ENCODE data around the gene ANKHD1.
A peak's percentile ranks its signal among the peaks of the same experiment; 100 is the strongest.

ANKHD1 gene

DNA sequence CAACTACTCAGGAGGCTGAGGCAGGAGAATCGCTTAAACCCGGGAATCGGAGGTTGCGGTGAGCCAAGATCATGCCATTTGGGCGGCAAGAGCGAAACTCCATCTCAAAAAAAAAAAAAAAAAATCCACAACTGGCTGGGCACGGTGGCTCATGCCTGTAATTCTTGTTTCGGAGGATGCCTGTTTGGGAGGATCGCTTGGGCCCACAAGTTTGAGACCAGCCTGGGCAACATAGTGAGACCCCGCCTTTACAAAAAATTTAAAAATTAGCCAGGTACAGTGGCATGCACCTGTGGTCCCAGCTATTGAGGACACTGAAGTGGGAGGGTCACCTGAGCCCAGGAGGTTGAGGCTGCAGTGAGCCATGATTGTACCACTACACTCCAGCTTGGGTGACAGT is 144.0 kb downstream of the ANKHD1 start:
- no peak for DNase-seq

DNA sequence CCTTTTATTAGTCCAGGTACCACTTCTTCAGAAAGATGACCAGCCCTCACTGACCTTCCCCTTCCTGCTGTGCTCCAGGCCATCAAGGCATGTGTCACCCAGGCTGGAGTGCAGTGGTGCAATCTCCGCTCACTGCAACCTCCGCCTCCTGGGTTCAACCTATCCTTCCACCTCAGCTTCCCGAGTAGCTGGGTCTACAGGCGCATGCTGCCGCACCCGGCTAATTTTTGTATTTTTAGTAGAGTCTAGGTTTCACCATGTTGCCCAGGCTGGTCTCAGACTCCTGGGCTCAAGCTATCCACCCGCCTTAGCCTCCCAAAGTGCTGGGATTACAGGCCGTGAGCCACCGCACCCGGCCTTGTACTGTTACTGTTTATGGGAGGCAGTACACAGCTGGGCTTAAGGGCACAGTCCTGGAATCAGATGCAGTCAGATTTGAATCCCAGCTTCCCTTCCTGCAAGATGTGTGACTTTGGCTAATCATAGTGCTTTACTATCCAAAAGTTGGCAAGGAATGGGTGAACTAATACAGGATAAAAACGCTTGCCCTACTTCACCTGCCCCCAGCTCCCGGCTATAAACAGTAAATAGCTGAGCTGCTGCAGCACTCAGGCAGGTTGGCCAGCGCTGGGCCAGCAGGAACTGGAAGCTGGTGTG is 145.3 kb downstream of the ANKHD1 start:
- DNase-seq, result no peak

DNA sequence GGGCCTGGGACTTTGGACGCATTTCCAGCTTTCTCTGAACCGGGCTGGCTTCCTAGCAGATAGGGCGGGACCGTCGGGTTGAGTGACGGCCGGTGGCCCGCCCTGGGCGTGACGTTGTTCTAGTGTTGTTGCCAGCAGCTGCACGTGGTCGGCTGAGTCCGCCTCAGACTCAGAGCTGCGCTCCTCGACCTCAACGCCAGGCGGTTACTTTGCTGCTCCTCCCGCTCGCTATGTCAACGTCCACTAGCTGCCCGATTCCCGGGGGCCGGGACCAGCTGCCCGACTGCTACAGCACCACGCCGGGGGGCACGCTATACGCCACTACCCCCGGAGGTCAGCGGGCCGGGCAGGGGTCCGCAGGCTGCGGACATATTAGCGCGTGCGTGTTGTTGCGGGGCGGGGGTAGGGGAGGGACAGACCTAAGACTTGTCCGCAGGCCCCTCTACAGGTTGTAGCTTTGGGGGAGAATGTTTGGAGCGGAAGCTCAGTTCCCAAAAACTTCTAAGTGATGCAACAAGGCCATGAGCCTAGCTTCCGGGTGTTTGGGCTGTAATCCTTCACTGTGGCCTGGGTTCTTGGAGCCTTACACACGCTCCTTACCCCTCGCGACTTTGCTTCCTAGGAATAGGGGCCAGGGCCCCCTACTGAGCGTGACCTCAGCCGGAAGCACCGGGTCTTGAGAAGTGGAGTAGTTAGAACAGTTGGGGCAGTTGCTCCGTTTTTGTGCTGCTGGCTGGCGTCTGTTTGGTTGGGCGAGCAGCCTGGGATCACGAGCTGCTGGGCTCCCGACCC is 146.1 kb downstream of the ANKHD1 start, which contains the start of gene EIF4EBP3:
Gene EIF4EBP3 (plus strand): TSS at position 155 of the 792 bp plus-strand sequence. CDS start 76 bp downstream, at position 231.
- peak; percentile 82 for DNase-seq

DNA sequence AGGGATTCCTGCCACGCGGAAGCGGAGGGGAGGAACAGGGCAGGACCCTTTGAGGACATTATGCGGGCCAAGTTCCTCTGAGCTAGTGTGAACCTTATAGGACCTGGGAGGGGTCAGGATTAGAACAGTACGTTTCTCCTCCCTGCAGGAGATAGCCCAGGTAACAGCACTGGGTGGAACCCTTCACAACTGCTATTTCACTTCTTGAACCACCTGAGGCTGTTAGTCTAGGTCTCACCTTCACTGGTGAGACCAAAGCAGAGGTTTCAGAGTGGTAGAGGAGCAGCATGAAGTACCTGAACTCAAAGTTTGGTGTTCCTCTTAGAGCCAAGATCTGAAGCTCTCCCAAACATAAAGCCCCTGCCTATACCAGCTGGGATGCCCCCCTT is 146.7 kb downstream of the ANKHD1 start:
- no peak for DNase-seq

DNA sequence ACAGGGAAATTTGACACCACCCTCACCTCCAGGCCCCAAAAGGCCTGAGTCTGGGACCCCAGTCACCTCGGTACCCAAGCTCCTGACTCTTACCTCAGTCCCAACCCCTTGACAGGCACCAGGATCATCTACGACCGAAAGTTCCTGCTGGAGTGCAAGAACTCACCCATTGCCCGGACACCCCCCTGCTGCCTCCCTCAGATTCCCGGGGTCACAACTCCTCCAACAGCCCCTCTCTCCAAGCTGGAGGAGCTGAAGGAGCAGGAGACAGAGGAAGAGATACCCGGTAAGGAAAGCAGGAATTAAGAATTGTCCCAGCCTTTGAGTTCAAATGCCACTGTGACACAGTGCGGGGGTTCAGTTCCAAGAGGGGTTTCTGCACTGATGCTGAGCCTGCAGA is 147.2 kb downstream of the ANKHD1 start:
- DNase-seq, result no peak

DNA sequence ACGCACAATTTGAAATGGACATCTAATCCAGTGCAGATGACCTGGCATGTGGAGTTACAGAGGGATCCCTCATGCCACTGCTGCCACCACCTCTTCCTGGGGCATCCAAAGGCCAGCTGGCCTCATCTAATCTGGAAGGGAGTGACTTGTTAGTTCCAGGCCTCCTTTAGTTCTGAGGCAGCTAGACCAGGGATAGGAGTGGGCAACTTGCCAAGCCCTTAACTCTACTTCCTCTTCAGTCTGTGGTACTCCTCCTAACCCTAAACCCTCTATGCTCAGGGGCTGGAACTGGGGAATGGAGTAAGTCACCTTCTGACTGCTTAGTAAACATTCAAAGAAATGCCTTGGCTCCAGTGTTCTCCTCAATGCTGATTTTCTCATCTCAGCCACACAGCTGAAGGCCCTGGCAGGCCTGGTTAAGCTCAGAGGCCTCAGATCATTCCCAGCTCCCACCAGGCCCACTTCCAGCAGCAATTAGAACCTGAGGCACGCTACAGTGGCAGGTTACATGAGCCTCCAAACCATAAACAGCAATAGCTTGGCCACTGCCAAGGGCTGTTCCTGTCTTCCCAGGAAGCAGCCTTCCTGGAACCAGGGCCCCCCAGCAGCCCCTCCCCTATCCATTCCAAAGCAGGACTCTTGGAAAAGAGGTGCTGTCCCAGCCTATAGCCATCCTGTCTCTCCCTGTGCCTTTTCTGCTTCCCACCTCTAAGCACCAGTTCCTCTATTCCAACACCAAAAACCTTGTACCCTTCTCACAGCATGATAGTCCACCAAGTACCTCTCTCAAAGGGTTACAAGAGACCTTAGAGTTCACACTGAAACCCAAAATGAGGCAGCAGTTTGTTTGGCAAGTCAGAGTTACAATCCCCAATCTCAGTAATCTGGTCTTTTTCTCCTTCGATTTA is 147.9 kb downstream of the ANKHD1 start:
- no peak for DNase-seq

DNA sequence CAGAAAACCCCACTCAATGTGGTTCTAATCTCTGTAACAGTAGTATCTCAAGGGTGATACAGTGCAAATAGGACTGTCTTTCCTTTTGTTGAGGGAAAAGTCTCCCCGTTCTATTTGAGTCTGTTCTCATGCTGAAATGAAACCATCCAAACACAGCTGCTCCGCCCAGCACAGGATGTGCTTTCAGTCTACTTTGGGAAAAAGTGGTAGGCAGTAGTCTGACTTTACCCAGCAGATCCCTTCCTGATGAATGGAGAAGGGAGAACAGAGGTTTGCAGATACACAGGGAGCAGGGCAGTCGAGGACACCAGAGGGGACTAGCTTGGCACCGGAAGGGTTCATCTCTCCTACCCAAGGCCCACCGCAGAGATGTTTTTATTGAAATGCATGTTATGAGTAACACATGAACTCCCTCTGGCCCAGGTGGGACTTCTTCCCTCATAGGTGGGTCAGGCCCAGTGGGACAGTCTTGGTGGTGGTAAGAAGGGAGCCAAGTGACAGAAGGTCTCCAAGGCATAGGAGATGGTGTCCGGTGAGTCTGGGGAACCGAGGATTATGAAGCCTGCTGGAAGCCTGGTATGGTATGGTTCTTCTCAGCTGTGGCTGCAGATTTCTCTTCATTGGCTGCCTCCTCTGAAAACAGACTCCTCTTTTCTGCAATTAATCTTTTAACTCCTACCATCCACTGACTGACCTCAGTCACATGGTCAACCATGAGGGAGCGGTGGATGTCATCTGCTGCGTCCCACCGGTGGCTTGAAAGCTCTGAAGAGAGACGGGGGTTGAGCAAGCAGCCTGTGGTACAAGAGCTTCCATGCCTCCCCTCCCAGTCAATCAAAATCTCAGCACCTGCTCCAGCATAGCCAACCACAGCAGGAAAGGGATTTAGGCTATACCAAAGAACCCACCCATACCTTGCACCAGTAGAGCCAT is 148.8 kb downstream of the ANKHD1 start:
- no peak for DNase-seq

DNA sequence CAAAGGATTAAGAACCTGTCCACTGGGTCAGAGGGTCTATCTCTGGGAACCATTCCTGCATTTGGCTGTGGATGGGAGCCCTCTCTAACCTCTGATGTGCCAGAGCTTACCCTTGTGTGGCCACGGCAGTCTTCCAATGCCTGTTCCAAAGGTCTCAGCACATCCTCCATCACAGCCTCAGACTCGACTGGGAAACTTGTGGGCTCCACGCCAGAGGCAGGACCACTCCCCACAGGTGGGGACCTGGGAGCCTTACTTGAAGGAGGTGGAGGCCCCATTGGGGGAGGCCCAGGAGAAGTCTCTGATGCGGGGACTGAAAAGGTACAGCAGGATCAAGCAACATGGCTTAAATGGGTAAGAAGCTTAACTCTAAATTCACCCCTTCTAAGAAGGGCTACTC is 150.2 kb downstream of the ANKHD1 start:
- no peak for DNase-seq

DNA sequence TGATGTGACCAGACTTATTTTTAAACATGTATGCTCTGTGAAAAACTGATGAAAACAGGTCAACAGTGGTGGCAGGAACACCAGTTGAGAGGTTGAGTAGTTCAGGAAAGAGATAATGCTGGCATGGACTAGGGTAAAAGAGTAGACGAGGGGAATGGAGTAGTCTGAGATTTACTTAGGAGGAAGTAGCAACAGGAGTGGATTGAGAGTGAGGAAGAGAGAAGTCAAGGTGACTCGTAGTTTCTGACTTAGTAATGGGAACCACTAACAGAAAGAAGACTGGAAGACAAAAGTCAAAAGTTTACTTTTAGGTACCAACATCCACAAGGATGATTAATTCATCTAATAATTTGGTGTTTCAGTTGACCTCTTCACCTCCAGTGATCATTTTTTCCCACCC is 152.0 kb downstream of the ANKHD1 start:
- no peak for DNase-seq

DNA sequence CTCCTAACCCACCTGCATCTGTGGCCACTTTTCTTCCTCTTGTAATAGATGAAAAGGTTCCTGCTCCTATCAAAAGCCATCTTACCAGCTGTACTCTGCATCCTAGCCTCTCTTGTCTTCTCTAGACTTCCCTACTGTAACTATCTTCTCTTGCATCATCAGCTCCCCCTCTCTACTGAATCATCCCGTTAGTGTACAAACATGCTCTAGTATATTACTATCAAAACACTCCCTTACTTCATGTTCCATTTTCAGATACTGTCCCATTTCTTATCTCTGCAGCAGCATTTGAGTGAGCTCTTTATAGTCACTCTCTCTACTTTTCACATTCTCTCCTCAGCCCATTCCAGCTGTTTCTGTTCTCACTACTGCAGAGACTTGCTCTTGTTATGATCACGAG is 152.8 kb downstream of the ANKHD1 start:
- DNase-seq, result no peak

DNA sequence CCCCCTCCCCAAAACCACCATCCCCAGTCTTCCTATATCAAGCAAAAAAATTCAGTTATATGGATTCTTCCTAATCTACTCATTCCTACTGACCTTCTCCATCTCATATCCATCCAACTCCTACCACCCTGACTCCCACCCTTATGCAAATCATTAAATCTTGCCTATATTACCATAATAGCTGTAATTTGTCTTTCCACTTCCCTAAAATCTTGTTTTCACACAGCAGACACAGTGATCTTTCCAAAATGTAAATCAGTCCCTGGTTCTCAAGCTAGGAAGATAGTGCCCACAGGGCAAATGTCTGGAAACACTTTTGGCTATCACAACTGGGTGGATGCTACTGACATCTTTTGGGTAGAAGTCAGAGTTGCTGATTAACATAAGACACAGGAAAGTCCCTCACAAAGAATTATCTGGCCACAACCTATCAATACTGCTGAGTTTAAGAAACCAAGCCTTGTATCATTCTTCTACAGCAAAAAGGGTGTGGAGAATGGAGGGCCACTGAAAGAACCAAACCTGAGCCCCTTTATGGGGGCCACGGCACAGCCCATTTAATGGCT is 154.2 kb downstream of the ANKHD1 start:
- no peak for DNase-seq

DNA sequence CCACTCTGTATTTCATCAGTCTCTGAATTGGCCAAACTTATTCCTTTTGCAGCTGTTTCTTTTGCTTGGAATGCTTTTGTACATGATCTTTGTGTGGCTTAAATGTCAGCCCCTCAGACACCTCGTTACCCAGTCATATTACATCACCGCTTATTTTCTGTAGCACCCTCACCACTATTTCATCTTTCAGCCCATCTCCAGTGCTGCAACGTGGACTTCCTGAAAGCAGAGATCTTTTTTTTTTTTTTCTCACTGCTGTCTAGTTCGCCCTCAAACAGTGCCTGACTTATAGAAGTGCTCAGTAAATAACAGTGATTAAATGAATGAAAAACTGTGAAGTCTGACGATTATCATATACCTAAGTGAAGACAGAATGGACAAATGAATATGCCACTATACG is 154.8 kb downstream of the ANKHD1 start:
- no peak for DNase-seq

DNA sequence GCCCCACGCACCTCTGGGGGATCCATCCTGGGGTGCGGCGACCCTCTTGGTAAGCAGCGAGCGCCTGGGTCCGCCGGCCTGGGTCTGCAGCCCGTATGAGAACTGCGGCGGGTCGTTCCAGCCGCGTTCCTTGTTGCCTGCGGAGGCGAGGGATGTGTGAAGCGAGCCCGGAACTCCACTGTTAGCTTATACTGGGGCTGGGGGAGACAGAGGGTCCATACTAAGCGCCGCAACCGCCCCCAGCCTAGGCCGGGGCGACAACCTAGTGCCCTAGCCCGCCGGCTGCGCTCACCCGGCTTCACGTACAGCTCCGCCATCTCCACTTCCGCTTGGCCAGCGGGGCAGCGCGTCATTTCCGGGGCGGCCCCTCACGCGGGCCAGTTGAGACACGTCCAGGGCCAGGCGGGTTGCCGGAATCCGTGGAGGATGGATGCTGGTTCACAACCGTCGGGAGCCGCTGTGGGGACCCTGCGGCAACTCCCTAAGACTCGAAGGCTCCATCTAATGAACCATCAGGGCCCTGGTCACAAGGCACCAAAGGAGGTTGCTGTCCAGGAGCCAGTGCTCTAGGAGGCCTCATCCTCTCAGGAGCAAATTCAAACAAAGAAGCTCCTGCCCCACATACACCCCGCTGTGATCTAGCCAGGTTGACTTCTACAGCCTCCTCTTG is 155.6 kb downstream of the ANKHD1 start, which contains the start of gene SRA1:
Gene SRA1 (minus strand): TSS at position 338 of the 670 bp plus-strand sequence. CDS start 21 bp downstream, at position 317.
- peak; percentile 81 for DNase-seq

DNA sequence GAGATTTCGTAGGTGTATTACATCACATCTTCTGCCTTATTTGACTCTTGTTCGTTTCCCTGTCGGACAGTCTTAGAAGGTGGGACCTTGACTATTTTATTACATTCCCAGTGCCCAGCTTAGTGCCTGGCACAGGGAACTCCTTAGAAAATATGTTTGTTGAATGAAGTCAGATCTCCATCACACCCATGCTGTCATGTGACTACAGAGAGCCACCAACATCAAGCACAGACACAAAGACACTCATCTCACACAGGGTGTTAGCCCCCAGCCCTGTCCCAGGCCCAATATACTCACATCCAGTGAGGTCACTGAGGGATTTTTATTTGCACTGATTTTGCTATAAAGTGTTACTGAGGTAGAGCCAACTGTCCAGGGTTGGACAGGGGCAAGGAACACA is 156.3 kb downstream of the ANKHD1 start:
- no peak for DNase-seq

DNA sequence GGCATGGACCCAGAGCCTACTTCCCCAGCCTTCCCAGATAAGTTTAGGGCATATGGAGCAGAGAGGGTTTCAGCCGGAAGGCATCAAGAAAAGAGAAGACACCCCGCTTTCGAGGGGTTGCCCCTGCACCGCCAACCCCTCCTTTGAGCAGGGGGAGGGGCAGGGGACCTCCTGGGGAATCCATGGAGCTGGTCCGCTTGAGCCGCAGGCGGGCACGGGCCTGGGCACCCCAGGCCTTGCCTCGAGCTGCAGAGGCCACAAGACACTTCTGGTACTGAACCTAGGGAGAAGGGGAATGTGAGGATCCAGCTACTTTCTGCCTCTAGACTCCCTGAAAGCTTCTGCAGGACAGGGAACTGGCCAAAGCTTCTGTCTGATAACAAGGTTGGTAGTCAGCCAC is 156.9 kb downstream of the ANKHD1 start:
- no peak for DNase-seq

DNA sequence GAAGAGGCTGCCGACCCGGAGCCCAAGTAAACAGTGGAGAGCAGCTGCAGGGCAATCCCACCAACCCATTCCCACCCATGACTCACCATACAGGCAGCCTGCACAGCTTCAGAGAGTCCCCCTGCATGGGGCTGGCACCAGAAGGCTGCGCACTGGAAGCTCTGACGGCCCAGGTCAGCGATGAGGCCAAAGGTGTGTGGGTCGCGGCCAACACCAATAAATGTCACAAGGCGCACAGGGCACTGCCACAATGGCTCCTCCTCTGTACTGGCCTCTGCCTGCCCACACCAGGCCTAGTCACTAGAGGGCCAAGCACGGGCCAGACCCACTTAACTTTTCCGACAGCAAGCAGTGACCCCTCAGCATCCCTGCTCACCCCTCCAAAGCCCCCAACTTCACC is 158.6 kb downstream of the ANKHD1 start:
- DNase-seq, result no peak

DNA sequence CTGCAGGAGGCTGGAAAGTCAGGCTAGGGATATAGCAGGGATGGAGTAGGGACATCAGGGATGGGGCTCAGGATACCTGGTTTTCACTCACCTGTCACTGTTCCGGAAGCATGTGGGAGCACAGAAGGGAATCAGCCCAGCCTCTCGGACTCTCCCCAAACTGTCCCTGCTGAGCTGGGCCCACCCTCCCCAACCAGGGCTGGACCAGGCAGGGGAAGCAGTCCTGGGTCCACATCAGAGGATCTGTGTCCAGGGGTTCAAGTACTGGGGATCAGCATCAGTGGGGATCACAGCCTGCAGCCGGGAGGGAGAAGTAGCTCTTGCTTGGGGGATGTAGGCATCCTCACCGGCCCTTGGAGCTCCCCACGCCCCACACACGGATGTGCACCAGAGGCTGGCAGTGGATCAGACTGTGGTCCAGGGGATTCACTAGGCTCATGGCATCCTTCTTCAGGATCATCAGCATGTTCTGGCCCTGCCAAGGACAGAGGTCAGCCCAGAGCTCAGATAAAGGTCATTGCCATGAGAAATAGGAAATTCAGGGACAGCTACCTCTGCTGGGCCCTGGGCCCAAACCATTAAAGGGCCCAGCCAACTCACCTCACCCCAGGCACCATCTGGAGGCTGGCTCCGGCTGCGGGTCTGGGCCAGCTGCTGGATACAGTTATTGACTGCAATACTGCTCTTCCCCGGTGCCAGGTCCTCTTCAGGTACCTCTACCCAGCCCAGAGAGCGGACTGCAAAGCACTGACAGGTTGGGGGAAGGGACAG is 160.3 kb downstream of the ANKHD1 start:
- DNase-seq, result no peak

DNA sequence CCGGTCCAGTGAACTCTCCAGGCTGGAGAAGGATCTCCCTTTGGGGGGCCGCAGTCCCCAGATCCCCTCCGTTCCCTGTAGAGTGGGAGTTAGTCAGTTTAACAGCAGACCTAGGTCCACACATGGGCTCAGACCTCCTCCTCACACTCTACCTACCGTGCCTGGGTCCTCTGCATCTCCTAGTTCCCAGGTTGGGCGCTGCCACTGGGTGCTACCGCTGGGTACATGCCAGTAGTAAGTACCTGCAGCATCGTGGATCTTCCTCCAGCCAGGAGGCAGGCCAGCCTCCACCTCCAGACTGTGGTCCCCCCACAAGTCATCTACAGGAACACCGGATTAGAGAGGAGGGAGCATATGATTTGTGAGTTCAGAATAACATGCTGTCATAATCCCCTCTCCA is 162.0 kb downstream of the ANKHD1 start:
- no peak for DNase-seq

DNA sequence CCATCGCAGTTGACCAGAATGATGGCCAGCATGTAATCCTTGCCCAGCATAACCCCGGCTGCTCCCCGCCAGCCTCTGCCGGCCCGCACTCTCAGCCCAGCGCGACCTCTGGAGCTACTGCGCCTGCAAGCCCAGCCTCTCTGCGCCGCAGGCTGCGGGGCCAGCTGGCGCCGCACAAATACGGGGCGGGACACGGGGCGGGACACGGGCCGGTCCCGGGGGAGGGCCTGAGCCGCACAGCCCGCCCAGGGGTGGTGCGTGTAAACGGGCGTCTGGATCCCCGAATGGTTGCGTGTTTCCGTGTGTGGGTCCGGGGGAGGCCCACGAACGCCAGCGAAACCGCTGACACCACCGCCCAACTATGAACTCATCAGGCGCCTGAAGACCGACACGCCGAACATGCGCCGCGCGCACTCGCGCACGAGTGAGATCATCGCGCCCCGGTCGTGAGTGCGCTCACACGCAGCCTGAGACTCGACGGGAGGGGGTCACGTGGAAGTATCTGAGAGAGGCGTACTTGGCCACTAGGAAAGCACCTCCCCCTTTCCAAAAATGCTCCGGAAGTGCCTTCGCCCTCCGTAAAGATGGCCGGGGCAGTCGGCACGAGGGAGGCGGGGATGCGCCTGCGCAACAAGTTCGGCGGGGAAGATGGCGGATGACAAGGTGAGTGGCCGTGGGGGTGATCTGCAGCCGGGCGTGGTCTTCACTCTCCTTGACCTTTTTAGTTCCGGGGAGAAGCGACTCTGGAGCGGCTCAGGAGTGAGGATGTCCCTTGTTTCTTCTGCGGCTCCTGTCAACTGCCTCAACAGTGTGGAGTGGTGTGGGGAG is 162.8 kb downstream of the ANKHD1 start, which contains the start of the genes APBB3 and SLC35A4:
Gene APBB3 (minus strand): TSS at position 403 of the 828 bp plus-strand sequence. CDS start 353 bp downstream, at position 50.
Gene SLC35A4 (plus strand): TSS at position 633 of the 828 bp plus-strand sequence. CDS start 2,342 bp downstream, outside the sequence.
- peak; percentile 97 for DNase-seq
